ENCODE data around the gene ARL6.
A peak's percentile ranks its signal among the peaks of the same experiment; 100 is the strongest.

The ARL6 gene

DNA sequence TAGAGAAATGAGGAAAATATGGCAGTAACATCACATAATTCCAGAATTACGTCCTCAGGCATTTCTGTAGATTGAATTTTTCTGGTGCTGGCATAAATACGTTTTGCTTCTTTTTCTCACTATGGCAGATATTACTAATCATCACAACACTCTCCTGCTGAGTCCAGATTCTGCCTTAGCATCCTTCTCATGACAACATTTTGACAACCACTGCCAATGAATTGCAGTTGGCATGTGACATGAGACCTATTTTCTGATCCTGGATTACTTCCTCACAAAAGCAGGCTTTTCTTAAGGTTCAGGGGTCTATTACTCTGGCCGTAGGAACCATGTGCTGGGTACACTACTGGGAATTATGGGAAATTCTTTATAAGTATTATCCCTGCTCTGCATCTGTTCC lies 22.5 kb upstream of the ARL6 start:
- no peak overlapping the region for H3K4me3 ChIP-seq (ENCODE audit: control insufficient read depth, low read depth, low read length)
- TF ChIP-seq, protein P1, sequence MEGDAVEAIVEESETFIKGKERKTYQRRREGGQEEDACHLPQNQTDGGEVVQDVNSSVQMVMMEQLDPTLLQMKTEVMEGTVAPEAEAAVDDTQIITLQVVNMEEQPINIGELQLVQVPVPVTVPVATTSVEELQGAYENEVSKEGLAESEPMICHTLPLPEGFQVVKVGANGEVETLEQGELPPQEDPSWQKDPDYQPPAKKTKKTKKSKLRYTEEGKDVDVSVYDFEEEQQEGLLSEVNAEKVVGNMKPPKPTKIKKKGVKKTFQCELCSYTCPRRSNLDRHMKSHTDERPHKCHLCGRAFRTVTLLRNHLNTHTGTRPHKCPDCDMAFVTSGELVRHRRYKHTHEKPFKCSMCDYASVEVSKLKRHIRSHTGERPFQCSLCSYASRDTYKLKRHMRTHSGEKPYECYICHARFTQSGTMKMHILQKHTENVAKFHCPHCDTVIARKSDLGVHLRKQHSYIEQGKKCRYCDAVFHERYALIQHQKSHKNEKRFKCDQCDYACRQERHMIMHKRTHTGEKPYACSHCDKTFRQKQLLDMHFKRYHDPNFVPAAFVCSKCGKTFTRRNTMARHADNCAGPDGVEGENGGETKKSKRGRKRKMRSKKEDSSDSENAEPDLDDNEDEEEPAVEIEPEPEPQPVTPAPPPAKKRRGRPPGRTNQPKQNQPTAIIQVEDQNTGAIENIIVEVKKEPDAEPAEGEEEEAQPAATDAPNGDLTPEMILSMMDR (IDR thresholded peaks at IDR 0.05; ENCODE audit: control insufficient read depth, insufficient read depth, low read depth, low read length, missing control alignments), result no peak
- DNase-seq (ENCODE audit: low read depth), result no peak

DNA sequence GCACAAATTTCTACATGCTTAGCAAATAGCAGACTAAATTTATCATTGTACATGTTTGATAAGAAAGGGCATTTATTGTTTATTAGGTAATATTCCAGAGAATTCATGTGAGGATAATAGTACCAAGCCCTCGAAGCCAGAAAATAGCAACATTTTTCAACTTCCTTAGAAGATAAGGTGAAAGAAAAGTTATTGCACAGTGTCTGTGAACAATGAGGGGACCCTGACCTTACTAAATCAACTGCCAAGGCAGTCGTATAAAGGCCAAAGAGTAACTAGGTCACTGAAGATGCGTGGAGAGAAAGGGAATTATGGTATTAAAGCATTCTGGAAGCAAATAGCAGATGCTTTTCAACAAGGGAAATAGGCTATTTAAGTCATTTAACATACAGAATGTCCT lies 20.3 kb upstream of the ARL6 start:
- DNase-seq (ENCODE audit: low read depth), result no peak
- TF ChIP-seq, protein P1 (IDR thresholded peaks at IDR 0.05; ENCODE audit: control insufficient read depth, insufficient read depth, low read depth, low read length, missing control alignments), result no peak
- H3K4me3 ChIP-seq (ENCODE audit: control insufficient read depth, low read depth, low read length), result no peak overlapping the region

DNA sequence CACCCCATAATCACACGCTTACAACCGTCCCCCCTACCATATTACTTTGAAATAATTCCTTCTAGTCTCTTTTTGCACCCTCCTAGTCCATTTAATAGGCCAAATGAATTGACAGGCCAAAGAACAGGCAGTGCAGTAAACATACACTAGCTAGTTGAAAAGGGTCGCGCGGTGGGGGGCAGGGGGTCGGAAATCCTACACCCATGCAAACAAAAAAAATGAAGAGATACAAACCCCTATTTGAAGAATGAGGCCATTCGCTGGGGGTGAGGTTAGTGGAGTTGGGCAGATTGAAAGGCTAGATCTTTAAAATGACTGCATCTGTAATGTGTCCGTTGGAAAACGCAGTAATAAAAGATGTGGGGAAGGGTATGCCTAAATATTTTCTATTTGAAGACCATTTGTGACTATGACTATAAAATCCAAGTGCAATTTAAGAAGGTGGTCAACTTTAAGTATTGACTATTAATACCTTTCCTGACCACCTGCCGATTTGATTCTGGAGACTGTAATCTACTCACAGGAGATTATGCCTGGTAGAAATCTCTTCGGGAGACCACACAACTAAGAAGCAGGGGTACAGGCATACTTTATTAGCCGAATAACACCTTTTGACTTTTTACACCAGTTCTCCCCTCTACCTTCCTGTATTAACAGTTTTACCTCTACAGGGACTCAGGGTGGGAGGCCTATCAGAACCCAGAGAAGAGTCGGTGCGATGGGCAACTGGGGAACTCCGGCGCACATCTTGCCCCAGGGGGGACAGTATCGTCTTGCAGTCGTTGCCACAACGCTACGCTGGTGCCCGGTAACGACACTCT lies 762 bp upstream of the ARL6 start:
- peak overlapping the region; percentile 79 for H3K4me3 ChIP-seq (ENCODE audit: control insufficient read depth, low read depth, low read length)
- TF ChIP-seq, protein P1 (IDR thresholded peaks at IDR 0.05; ENCODE audit: control insufficient read depth, insufficient read depth, low read depth, low read length, missing control alignments), result no peak
- no peak for DNase-seq (ENCODE audit: low read depth)

DNA sequence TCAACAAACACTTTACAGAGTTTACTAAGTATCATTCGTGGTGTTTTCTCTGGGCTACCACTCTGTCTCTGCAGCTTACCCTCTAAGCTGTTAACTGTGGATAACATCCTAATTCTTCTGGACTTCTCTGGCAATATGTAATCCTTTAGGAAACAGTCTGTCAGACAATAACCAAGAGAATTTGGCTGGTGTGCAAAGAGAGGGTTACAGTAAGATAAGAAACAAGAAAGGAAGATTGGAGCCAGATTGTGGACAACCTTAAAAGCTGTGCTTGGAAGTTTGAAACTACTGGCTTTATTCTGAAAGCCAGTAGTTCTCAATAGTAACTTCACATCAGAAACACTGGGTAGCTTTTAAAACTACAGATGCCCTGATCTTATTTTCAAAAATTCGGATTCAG lies 778 bp downstream of the ARL6 start:
- TF ChIP-seq, protein P1 (IDR thresholded peaks at IDR 0.05; ENCODE audit: control insufficient read depth, insufficient read depth, low read depth, low read length, missing control alignments), result no peak
- no peak for DNase-seq (ENCODE audit: low read depth)
- H3K4me3 ChIP-seq (ENCODE audit: control insufficient read depth, low read depth, low read length), result peak overlapping the region; percentile 79

DNA sequence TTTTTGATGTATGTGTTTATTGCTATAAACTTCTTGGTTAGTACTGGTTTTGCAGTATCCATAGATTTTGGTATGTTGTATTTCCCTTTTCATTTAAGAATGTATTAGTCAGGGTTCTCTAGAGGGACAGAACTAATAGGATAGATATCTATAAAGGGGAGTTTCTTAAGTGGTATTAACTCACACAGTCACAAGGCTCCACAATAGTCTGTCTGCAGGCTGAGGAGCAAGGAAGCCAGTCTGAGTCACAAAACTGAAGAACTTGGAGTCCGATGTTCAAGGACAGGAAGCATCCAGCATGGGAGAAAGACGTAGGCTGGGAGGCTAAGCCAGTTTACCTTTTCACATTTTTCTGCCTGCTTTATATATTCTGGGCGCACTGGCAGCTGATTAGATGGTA lies 8.4 kb downstream of the ARL6 start:
- no peak overlapping the region for H3K4me3 ChIP-seq (ENCODE audit: control insufficient read depth, low read depth, low read length)
- DNase-seq (ENCODE audit: low read depth), result no peak
- TF ChIP-seq, protein P1 (IDR thresholded peaks at IDR 0.05; ENCODE audit: control insufficient read depth, insufficient read depth, low read depth, low read length, missing control alignments), result no peak

DNA sequence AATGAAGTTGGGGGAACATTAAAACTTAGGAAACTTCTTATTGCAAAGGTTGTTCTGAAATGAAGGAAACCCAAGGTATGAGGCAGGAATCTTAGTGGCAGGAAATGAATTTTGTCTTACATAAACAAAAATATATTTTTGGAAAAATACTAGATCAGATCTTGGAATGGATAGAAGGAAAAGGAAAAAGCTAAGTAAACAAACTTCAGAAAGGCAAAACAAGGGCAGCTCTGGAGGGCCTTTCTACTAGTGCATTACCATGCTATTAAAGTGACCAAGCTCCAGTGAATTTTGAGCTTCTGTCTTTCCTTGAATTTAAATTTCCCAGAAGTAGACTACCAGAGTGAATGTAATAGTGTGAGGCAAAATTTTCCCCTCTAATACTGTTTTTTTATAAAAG lies 13.6 kb downstream of the ARL6 start:
- no peak overlapping the region for H3K4me3 ChIP-seq (ENCODE audit: control insufficient read depth, low read depth, low read length)
- TF ChIP-seq, protein P1 (IDR thresholded peaks at IDR 0.05; ENCODE audit: control insufficient read depth, insufficient read depth, low read depth, low read length, missing control alignments), result no peak
- DNase-seq (ENCODE audit: low read depth), result no peak
